GM19397 (cell line): ENCODE results near the gene DCLK1.

ENCODE experiments used
- ATAC-seq: cut with Tn5 transposase; IDR thresholded peaks from one replicate; pipeline ENCODE4 v1.9.1; 2021; ENCODE audit warnings: mild to moderate bottlenecking, moderate library complexity; ENCODE audit not compliant: unreplicated experiment

DCLK1 gene

GRCh38 chr13:35794734-35795389 lies 336.3 kb downstream of the DCLK1 start:
- ATAC-seq: no peak

- ATAC-seq: no peak
Measured at GRCh38 chr13:35793823-35794222, 337.4 kb downstream of the DCLK1 start.

GRCh38 chr13:35792911-35793310 lies 338.3 kb downstream of the DCLK1 start:
- no peak for ATAC-seq

GRCh38 chr13:35792021-35792420 lies 339.2 kb downstream of the DCLK1 start:
- no peak for ATAC-seq

- ATAC-seq: no peak
Measured at GRCh38 chr13:35791184-35791851, 339.9 kb downstream of the DCLK1 start.

GRCh38 chr13:35789335-35790165 lies 341.6 kb downstream of the DCLK1 start:
- peak; percentile 69 for ATAC-seq

- no peak for ATAC-seq
Measured at GRCh38 chr13:35787937-35788336, 343.2 kb downstream of the DCLK1 start.

- no peak for ATAC-seq
Measured at GRCh38 chr13:35785576-35786303, 345.4 kb downstream of the DCLK1 start.

- no peak for ATAC-seq
Measured at GRCh38 chr13:35784286-35784951, 346.8 kb downstream of the DCLK1 start.

GRCh38 chr13:35782793-35783192 lies 348.4 kb downstream of the DCLK1 start:
- no peak for ATAC-seq

- no peak for ATAC-seq
Measured at GRCh38 chr13:35781036-35782000, 349.9 kb downstream of the DCLK1 start.

- ATAC-seq: no peak
Measured at GRCh38 chr13:35780613-35781012, 350.6 kb downstream of the DCLK1 start.

GRCh38 chr13:35771898-35772297 lies 359.3 kb downstream of the DCLK1 start:
- ATAC-seq: no peak

- no peak for ATAC-seq
Measured at GRCh38 chr13:35770756-35771297, 360.4 kb downstream of the DCLK1 start.

- ATAC-seq: no peak
Measured at GRCh38 chr13:35769812-35770211, 361.4 kb downstream of the DCLK1 start.

GRCh38 chr13:35768551-35768950 lies 362.6 kb downstream of the DCLK1 start:
- ATAC-seq: no peak

GRCh38 chr13:35768073-35768472 lies 363.1 kb downstream of the DCLK1 start:
- ATAC-seq: no peak

- ATAC-seq: no peak
Measured at GRCh38 chr13:35767256-35767976, 363.8 kb downstream of the DCLK1 start.

GRCh38 chr13:35766663-35767062 lies 364.5 kb downstream of the DCLK1 start:
- no peak for ATAC-seq
